GM23248 (cell line): ENCODE results near the gene AK1. TPM values are rescaled to one million over a fixed set of nuclear protein-coding genes. Genes with fewer than 3 reads are reported as not detected.

Source experiments
- DNase-seq: peaks from one replicate; pipeline ENCODE4 v3.0.0-alpha.2; 2015
- H2AFZ ChIP-seq: fragments of 200-600 bp; sonication (generic); 2 replicates; pipeline ENCODE4 v1.6.1; 2016; ENCODE audit warnings: antibody characterized with exemption
- H3F3A ChIP-seq: fragments of 200-600 bp; sonication (generic); 2 replicates; pipeline ENCODE4 v1.6.1; 2016; ENCODE audit warnings: mild to moderate bottlenecking, antibody characterized with exemption, mixed run types; ENCODE audit not compliant: insufficient read depth
- H3K27ac ChIP-seq: fragments of 200-600 bp; sonication (generic); 2 replicates; pipeline ENCODE4 v1.5.1; 2016; ENCODE audit warnings: mild to moderate bottlenecking
- H3K27me3 ChIP-seq: fragments of 200-600 bp; sonication (generic); replicated peaks from 2 replicates; pipeline ENCODE4 v1.6.1; 2016; ENCODE audit warnings: mild to moderate bottlenecking; ENCODE audit not compliant: insufficient read depth
- H3K36me3 ChIP-seq: fragments of 200-600 bp; sonication (generic); 2 replicates; pipeline ENCODE4 v1.6.1; 2016; ENCODE audit warnings: low read depth, mild to moderate bottlenecking
- H3K4me1 ChIP-seq: fragments of 200-600 bp; sonication (generic); 2 replicates; pipeline ENCODE4 v1.6.1; 2016; ENCODE audit warnings: mild to moderate bottlenecking; ENCODE audit not compliant: insufficient read depth
- H3K4me2 ChIP-seq: fragments of 200-600 bp; sonication (generic); one replicate; pipeline ENCODE4 v1.6.1; 2016; ENCODE audit warnings: mild to moderate bottlenecking; ENCODE audit not compliant: unreplicated experiment
- H3K4me3 ChIP-seq: fragments of 200-600 bp; sonication (generic); 2 replicates; pipeline ENCODE4 v1.5.1; 2016; ENCODE audit warnings: mild to moderate bottlenecking
- H3K79me2 ChIP-seq: fragments of 200-600 bp; sonication (generic); 2 replicates; pipeline ENCODE4 v1.6.1; 2016; ENCODE audit warnings: mild to moderate bottlenecking; ENCODE audit not compliant: insufficient read depth
- H3K9ac ChIP-seq: fragments of 200-600 bp; sonication (generic); 2 replicates; pipeline ENCODE4 v1.6.1; 2016; ENCODE audit warnings: mild to moderate bottlenecking
- H3K9me2 ChIP-seq: fragments of 200-600 bp; sonication (generic); 2 replicates; pipeline ENCODE4 v1.6.1; 2016; ENCODE audit warnings: mixed run types, mild to moderate bottlenecking, moderate library complexity; ENCODE audit not compliant: insufficient read depth
- H3K9me3 ChIP-seq: fragments of 200-600 bp; sonication (generic); one replicate; pipeline ENCODE4 v1.6.1; 2017; ENCODE audit warnings: low read depth
- H4K20me1 ChIP-seq: fragments of 200-600 bp; sonication (generic); 2 replicates; pipeline ENCODE4 v1.6.0; 2016; ENCODE audit not compliant: insufficient read depth
- EZH2 ChIP-seq: fragments of 200-600 bp; sonication (generic); IDR thresholded peaks from 2 replicates; pipeline ENCODE4 v1.6.1; 2018; ENCODE audit warnings: antibody characterized with exemption, mild to moderate bottlenecking; ENCODE audit not compliant: insufficient read depth, poor library complexity, severe bottlenecking
- EZH2phosphoT487 ChIP-seq: fragments of 200-600 bp; sonication (generic); IDR thresholded peaks from 2 replicates; pipeline ENCODE4 v1.6.1; 2018; ENCODE audit warnings: antibody characterized with exemption, moderate library complexity, mild to moderate bottlenecking, low read depth; ENCODE audit not compliant: insufficient read depth
- WGBS, 2 experiments: methylation state at CpG; one replicate each; pipeline ENCODE4 v1.1.6; 2015 to 2017; ENCODE audit warnings: low lambda C conversion rate in 2 of 2, low coverage in 1 of 2; ENCODE audit errors: missing lambda C conversion rate in 2 of 2; 5-methylcytosine and 5-hydroxymethylcytosine counted together
- in situ Hi-C: fragments of 300-500 bp; cut with MboI; formaldehyde crosslinking; loops from 2 replicates; pipeline ENCODE4 v1.15.0; 2020
- polyA plus RNA-seq: library from polyadenylated mRNA; unstranded; fragments of >200 nt; fragmentation: Nextera tagmentation; extraction: Ambion mirVana; gene quantifications from 2 replicates; pipeline ENCODE4 v1.2.1, GENCODE V29; 2016
- total RNA-seq: library from RNA; depleted of rRNA; stranded (reverse); fragments of >200 nt; shearing (Covaris generic); gene quantifications from 2 replicates; pipeline ENCODE4 v1.2.3, GENCODE V29; 2014

AK1 gene
- total and polyA plus RNA-seq, 2 experiments from 2014 or later = 51.8 to 159 TPM

DNA sequence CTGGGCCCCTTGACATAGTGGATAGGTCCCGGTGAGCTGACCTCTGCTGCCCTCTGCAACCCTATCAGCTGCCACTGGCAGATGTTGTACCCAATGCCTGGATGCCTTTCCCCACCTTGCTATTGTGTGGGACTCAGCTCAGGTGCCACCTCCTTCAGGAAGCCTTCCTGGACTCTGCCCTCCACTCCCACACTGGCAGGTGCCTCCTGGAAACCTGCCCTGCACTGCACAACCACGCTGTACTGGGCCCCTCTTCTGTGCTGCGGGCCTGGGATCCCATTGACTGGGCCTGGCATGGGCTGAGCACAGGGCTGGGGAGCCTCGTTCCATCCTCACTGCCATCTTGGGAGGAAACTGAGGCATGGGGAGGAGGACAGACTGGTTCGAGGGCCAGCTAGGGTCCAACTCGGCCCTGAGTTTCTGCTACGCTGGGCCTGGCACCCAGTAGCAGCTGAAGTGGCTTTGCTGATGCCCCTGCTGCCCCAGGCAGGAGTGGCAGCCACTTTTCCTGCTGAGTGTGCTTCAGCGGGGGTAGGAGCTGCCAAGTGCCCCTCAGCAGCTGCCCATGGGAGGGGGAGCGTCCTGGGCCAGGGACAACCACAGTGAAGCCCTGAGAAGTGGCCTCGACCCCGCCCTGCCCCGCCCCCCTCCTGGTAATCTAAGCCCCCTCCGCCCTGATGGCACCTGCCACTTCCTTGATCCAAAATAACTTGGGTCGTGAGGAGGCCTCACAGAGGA lies 1.3 kb downstream of the AK1 start:
- in situ Hi-C loops = no loop called here
- Histone ChIP-seq H4K20me1 (no peaks in the 10 kb centered on the region), H3K79me2 (peaks cover 13% of the 10 kb centered on the region; the same call in 1 of the 2 replicates), H2AFZ (no peak overlapping the region), H3K4me1 (peaks cover 34% of the 10 kb centered on the region), H3K27ac (peak overlapping the region; percentile 19; the same call in 1 of the 2 replicates), H3K36me3 (no peaks in the 10 kb centered on the region; the same call in 1 of the 2 replicates), H3K9ac (peak overlapping the region; percentile 73), H3K27me3 (no peaks in the 10 kb centered on the region), H3F3A (0 out of 2 replicates have a peak, but pooled peaks cover 15% of the 10 kb centered on the region), H3K4me3 (peak overlapping the region; percentile 72; the same call in 1 of the 2 replicates), H3K9me2 (no peaks in the 10 kb centered on the region), H3K9me3 (no peaks in the 10 kb centered on the region), H3K4me2 (peak overlapping the region; percentile 86)
- no peak for DNase-seq
- no peak for TF ChIP-seq EZH2phosphoT487
- no peak for TF ChIP-seq EZH2
- WGBS, 2 experiments = 77 to 82% methylated on average over 11 to 14 of the region's 14 CpGs

DNA sequence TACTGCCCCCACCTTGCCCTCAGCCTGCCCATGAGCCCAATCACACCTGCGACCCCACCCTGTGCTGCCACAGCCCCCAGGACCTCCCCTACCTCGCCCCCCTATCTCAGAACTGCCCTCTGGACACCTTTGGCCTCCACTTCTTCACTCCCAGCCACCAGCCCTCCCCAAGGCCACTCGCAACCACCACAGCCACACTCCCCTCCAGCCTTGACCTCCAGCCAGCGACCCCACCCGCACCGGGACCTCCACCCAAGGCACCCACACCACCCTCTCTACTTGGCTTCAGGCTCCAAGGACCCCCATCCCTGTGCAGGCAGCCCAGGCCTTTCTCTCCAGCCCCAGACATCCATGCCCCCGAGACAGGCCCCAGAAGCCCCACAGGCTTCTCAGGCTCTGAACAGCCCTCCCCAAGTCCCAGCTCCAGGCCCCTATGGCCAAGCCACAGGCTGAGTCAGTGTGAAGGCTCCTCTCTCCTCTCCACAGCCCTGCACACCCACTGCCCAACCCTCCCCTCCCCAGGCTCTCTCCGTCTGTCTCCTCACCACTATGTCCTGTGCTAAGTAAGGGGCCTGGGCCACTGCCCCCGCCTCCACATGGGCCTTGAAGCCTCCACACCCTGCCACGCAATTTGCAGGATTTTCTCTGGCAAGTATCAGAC lies 2.0 kb downstream of the AK1 start:
- Histone ChIP-seq H3K4me1 (peaks cover 34% of the 10 kb centered on the region), H3K4me3 (peak overlapping the region; percentile 41), H3K4me2 (peak overlapping the region; percentile 37), H2AFZ (no peak overlapping the region), H3K9me2 (no peaks in the 10 kb centered on the region), H4K20me1 (no peaks in the 10 kb centered on the region), H3K9ac (peak overlapping the region; percentile 59), H3K79me2 (peaks cover 13% of the 10 kb centered on the region; the same call in 1 of the 2 replicates), H3K27ac (peak overlapping the region; percentile 19; the same call in 1 of the 2 replicates), H3K9me3 (no peaks in the 10 kb centered on the region), H3K36me3 (no peaks in the 10 kb centered on the region), H3F3A (0 out of 2 replicates have a peak, but pooled peaks cover 15% of the 10 kb centered on the region), H3K27me3 (no peaks in the 10 kb centered on the region)
- peak; percentile 79 for DNase-seq
- WGBS, 2 experiments = 45 to 66% methylated on average over 4 to 10 of the region's 10 CpGs
- TF ChIP-seq EZH2 (no peak), EZH2phosphoT487 (no peak)
- in situ Hi-C loops = no loop called here

DNA sequence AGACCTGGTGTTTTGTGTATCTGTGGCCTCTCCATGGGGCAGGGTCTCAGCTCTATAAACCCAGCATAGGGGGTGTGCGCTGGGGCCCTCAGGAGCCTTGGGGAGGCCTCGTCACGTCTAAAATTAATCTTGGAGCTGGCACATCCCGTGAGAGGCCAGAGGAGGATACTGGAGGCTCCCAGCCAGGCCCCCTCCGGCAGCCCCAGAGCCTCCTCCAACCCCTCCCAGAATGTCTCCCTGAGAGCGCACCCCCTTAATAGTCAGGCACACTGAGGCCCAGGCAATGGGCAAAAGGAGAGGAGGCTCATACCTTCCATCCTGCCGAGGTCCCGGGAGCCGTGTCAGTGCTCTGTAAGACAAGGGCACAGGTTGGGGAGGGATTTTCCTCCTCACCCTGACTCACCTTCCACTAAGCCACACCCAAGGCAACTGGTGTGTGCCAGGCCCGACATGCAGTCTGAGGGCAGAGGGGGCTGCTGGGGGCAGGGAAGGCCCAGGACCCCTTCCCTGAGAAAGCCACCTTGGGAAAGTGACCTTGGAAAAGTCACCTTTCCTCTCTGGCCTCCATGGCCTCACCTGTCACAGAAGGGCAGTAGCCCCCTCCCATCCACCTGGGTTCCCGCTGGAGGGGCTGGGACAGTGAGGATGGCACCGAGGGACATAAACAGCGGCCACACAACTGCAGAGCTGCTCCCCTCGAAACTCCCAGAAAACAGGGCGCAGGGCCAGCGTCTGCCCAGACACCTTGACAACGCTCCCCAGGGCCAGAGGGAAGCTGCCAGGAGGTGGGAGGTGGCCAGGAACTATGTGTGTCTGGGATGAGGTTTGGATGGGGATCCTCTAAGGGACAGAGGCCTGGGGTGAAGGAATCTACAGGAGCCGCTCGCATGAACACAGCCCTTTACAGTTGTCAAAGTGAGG lies 2.9 kb downstream of the AK1 start:
- no peak overlapping the region for H3K4me3 ChIP-seq
- peak overlapping the region; percentile 59 for H3K9ac ChIP-seq
- H3K9me2 ChIP-seq = no peaks in the 10 kb centered on the region
- H3K9me3 ChIP-seq = no peaks in the 10 kb centered on the region
- H3K27ac ChIP-seq = no peak overlapping the region
- H3F3A ChIP-seq = 0 out of 2 replicates have a peak, but pooled peaks cover 15% of the 10 kb centered on the region
- no peak overlapping the region for H3K4me2 ChIP-seq
- no peaks in the 10 kb centered on the region for H4K20me1 ChIP-seq
- H2AFZ ChIP-seq = no peak overlapping the region
- H3K79me2 ChIP-seq = peaks cover 13% of the 10 kb centered on the region; the same call in 1 of the 2 replicates
- in situ Hi-C loops = no loop called here
- DNase-seq = peak; percentile 66
- H3K4me1 ChIP-seq = peaks cover 34% of the 10 kb centered on the region
- no peaks in the 10 kb centered on the region for H3K36me3 ChIP-seq
- TF ChIP-seq EZH2phosphoT487 = no peak
- no peak for TF ChIP-seq EZH2
- H3K27me3 ChIP-seq = no peaks in the 10 kb centered on the region
- WGBS, 2 experiments = 80 to 82% methylated on average over 16 to 19 of the region's 19 CpGs

DNA sequence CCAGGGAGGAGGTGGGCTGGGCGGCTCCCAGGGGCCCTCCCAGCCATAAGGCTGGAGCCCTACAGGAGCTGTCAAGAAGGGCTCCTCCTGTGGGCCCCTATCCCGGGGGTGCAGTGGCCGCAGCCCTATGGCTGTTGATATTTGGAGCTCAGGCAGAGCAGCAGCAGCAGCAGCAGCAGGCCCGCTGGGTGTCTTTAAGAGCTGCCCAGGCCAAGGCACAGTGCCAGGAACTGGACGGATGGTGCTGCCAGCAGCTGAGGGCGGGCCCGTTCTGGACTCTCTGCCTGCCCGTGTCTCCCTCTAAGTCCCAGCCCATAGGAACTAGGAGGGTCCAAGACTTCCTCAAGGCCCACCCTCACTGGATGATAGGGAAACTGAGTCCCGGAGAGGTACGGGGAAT lies 3.6 kb downstream of the AK1 start:
- Histone ChIP-seq H3K79me2 (peaks cover 13% of the 10 kb centered on the region; the same call in 1 of the 2 replicates), H3K9me2 (no peaks in the 10 kb centered on the region), H3K27me3 (no peaks in the 10 kb centered on the region), H3K27ac (no peak overlapping the region), H3K36me3 (no peaks in the 10 kb centered on the region), H3K9ac (peak overlapping the region; percentile 59), H4K20me1 (no peaks in the 10 kb centered on the region), H2AFZ (no peak overlapping the region), H3K4me2 (no peak overlapping the region), H3K4me3 (no peak overlapping the region), H3K9me3 (no peaks in the 10 kb centered on the region), H3F3A (0 out of 2 replicates have a peak, but pooled peaks cover 8% of the 10 kb centered on the region), H3K4me1 (peaks cover 34% of the 10 kb centered on the region)
- WGBS, 2 experiments = 38 to 39% methylated on average over 10 of the region's 10 CpGs
- in situ Hi-C loops = no loop called here
- peak; percentile 74 for DNase-seq
- TF ChIP-seq EZH2phosphoT487 (no peak), EZH2 (no peak)
